K562 (cell line): ENCODE data around the gene SENP7. TPM values are rescaled to one million over a fixed set of nuclear protein-coding genes. Genes with fewer than 3 reads are reported as not detected.

ENCODE experiments used
- BCOR ChIP-seq: fragments of 450-650 bp; IDR thresholded peaks from 2 replicates; pipeline ENCODE4 v1.6.1; 2016
- CBX1 ChIP-seq: sonication (generic); IDR thresholded peaks from 2 replicates; pipeline ENCODE4 v1.6.1; 2016; ENCODE audit warnings: antibody characterized with exemption, low read depth, mild to moderate bottlenecking
- CREB3 ChIP-seq: fragments of 450-650 bp; conservative IDR thresholded peaks from 2 replicates; pipeline ENCODE4 v1.6.1; 2016; ENCODE audit warnings: missing genetic modification characterization, low read depth, mild to moderate bottlenecking, missing compliant biosample characterization, moderate library complexity
- DACH1 ChIP-seq: fragments of 450-650 bp; IDR thresholded peaks from 2 replicates; pipeline ENCODE4 v1.6.1; 2018; ENCODE audit not compliant: partially characterized antibody
- DPF2 ChIP-seq: fragments of 450-650 bp; IDR thresholded peaks from 2 replicates; pipeline ENCODE4 v1.6.1; 2016
- ETV1 ChIP-seq: fragments of 450-650 bp; conservative IDR thresholded peaks from 2 replicates; pipeline ENCODE4 v1.6.1; 2016; ENCODE audit warnings: missing genetic modification characterization, control low read depth, low read depth, missing compliant biosample characterization
- FOS ChIP-seq: IDR thresholded peaks from 3 replicates; pipeline ENCODE4 v1.6.1; 2011; ENCODE audit not compliant: insufficient read length; ENCODE audit errors: extremely low read depth
- HDAC1 ChIP-seq, 2 experiments: fragments of 450-650 bp; IDR thresholded peaks; 2 replicates each; pipeline ENCODE4 v1.6.1; 2016 to 2017; ENCODE audit warnings: inconsistent platforms in 1 of 2, mild to moderate bottlenecking in 1 of 2, moderate library complexity in 1 of 2
- HDAC2 ChIP-seq: fragments of 450-650 bp; IDR thresholded peaks from 2 replicates; pipeline ENCODE4 v1.6.1; 2016; ENCODE audit warnings: mild to moderate bottlenecking
- HDAC6 ChIP-seq: IDR thresholded peaks from 2 replicates; pipeline ENCODE4 v1.6.1; 2012; ENCODE audit warnings: low read depth, mild to moderate bottlenecking, control low read depth, inconsistent platforms, low read length, moderate library complexity
- HINFP ChIP-seq: fragments of 450-650 bp; conservative IDR thresholded peaks from 2 replicates; pipeline ENCODE4 v1.6.1; 2016; ENCODE audit warnings: missing genetic modification characterization, low read depth, mild to moderate bottlenecking, control low read depth, missing compliant biosample characterization
- MNT ChIP-seq, 2 experiments: fragments of 450-650 bp; conservative IDR thresholded peaks; 2 replicates each; pipeline ENCODE4 v1.6.1; 2017; ENCODE audit warnings: mild to moderate bottlenecking in 2 of 2, moderate library complexity in 2 of 2
- NR2C2 ChIP-seq, 2 experiments: fragments of 200-800 bp in 1 of 2; sonication (Bioruptor generic) in 1 of 2; sonication (generic) in 1 of 2; formaldehyde crosslinking in 1 of 2; IDR thresholded peaks; 2 replicates each; pipeline versions ENCODE4 v1.6.1 to v1.8.0; 2016 to 2022; ENCODE audit warnings: mild to moderate bottlenecking in 1 of 2, missing compliant biosample characterization in 1 of 2, missing genetic modification characterization in 1 of 2, missing genetic modification reagents in 1 of 2
- PHF20 ChIP-seq: fragments of 450-650 bp; IDR thresholded peaks from 2 replicates; pipeline ENCODE4 v1.6.1; 2018; ENCODE audit not compliant: partially characterized antibody
- SIN3B ChIP-seq: fragments of 450-650 bp; IDR thresholded peaks from 2 replicates; pipeline ENCODE4 v1.6.1; 2017; ENCODE audit warnings: low read depth, mild to moderate bottlenecking, moderate library complexity
- SMC3 ChIP-seq: conservative IDR thresholded peaks from 2 replicates; pipeline ENCODE4 v1.6.1; 2011; ENCODE audit warnings: low read depth, low read length, improper control_type of control experiment; ENCODE audit not compliant: insufficient read depth
- SRSF3 ChIP-seq: fragments of 200-400 bp; formaldehyde crosslinking; IDR thresholded peaks from 2 replicates; pipeline ENCODE4 v1.6.1; 2016; ENCODE audit warnings: mild to moderate bottlenecking, low read length, moderate library complexity; ENCODE audit not compliant: insufficient read depth
- TAF9B ChIP-seq: fragments of 450-650 bp; IDR thresholded peaks from 2 replicates; pipeline ENCODE4 v1.6.1; 2018; ENCODE audit warnings: mild to moderate bottlenecking; ENCODE audit not compliant: partially characterized antibody
- TBP ChIP-seq: optimal IDR thresholded peaks from 2 replicates; pipeline ENCODE3; 2011; ENCODE audit warnings: low read depth, low read length, improper control_type of control experiment
- TEAD2 ChIP-seq: fragments of 450-650 bp; IDR thresholded peaks from 2 replicates; pipeline ENCODE4 v1.6.1; 2016; ENCODE audit warnings: missing genetic modification characterization, control low read depth, missing compliant biosample characterization
- ZNF274 ChIP-seq: IDR thresholded peaks from 2 replicates; pipeline ENCODE4 v1.6.1; 2011; ENCODE audit warnings: low read depth, mild to moderate bottlenecking, low read length, moderate library complexity, borderline replicate concordance
- polyA plus RNA-seq, 8 experiments: library from polyadenylated mRNA; depleted of rRNA in 4 of 8; stranded (reverse) in 5 of 8; unstranded in 3 of 8; fragments of >200 nt; fragmentation: Nextera tagmentation in 2 of 8; fragmentation: Illumina TruSeq in 1 of 8; extraction: Ambion mirVana in 2 of 8; extraction: Trizol in 1 of 8; gene quantifications; 2 replicates each; pipeline versions ENCODE4 v1.2.1 to v1.2.3, GENCODE V29; 2011 to 2014; ENCODE audit warnings: inconsistent platforms in 1 of 8, missing spikeins in 1 of 8
- total RNA-seq, 7 experiments: library from RNA; depleted of rRNA in 6 of 7; stranded (reverse); fragments of >200 nt in 6 of 7; fragmentation: Illumina TruSeq in 2 of 7; extraction: Trizol in 2 of 7; gene quantifications; 2 replicates each; pipeline versions ENCODE4 v1.2.1 to v1.2.3, GENCODE V29; 2011 to 2021; ENCODE audit warnings: low replicate concordance in 1 of 7

Gene SENP7
- total and polyA plus RNA-seq, 9 of the 15 experiments (the other 6 are each of a cell fraction or from before 2014, with no cell fraction given), result 4.1 to 21.9 (median 10.7) TPM

GRCh38 chr3:101530686-101531047, 17.7 kb upstream of the SENP7 start (continued):
- TF ChIP-seq MNT (conservative IDR thresholded peaks at IDR 0.05) (peak in 1 of 2 experiments; percentile 1; a peak in 1 of 4 replicates), HDAC6 (no peak), CBX1 (no peak), DPF2 (peak; percentile 44; the same call in 1 of the 2 replicates), DACH1 (peak; percentile 41), HDAC2 (no peak; the same call in 1 of the 2 replicates), FOS (no peak), SIN3B (no peak), SMC3 (no peak), ETV1 (tag) (0 out of 2 replicates have a peak, but pooled peaks have one; percentile 3), HINFP (no peak), PHF20 (no peak), HDAC1 (IDR thresholded peaks at IDR 0.05) (no peak; a peak in 1 of 4 replicates), BCOR (no peak), ZNF274 (peak; percentile 12), TEAD2 (tag) (no peak), CREB3 (tag) (no peak), TBP (no peak), SRSF3 (no peak), TAF9B (peak; percentile 9), NR2C2 (CRISPR knock-in tag; IDR thresholded peaks at IDR 0.05) (no peak), NR2C2 (tag; IDR thresholded peaks at IDR 0.05) (0 out of 2 replicates have a peak, but pooled peaks have one; percentile 19)
